Pancreas (tissue), 10 donors: ENCODE data around the gene CDK4. TPM values are rescaled to one million over a fixed set of nuclear protein-coding genes. Genes with fewer than 3 reads are reported as not detected.

ENCODE experiments used
- ATAC-seq, 4 donors: fragments of 200-7000 bp; cut with Tn5 transposase; one replicate each; pipeline versions ENCODE4 v1.8.0 to v1.9.1; 2020; ENCODE audit warnings: mild to moderate bottlenecking in 4 of 4, moderate library complexity in 4 of 4
- DNase-seq, 6 donors: peaks; one replicate each; pipeline ENCODE4 v3.0.0-alpha.2; 2020
- FAIRE-seq: peaks from 2 replicates; lab custom pipeline; 2012; peaks lifted over from hg19 to GRCh38; lab: Jason Lieb, UNC
- H3K27ac ChIP-seq, 4 donors: fragments of 200-600 bp; sonication (generic); 1 replicate in 3 of 4; 2 replicates in 1 of 4; pipeline versions ENCODE4 v1.5.0 to v1.8.0; 2020
- H3K27me3 ChIP-seq, 4 donors: fragments of 200-600 bp; one replicate each; pipeline ENCODE4 v1.8.0; 2021
- H3K36me3 ChIP-seq, 3 donors: fragments of 200-600 bp; sonication (generic) in 1 of 3; one replicate each; pipeline versions ENCODE4 v1.5.0 to v1.8.0; 2020 to 2021
- H3K4me1 ChIP-seq, 3 donors: fragments of 200-600 bp; one replicate each; pipeline ENCODE4 v1.8.0; 2021
- H3K4me3 ChIP-seq, 4 donors: fragments of 200-600 bp; sonication (generic) in 2 of 4; one replicate each; pipeline versions ENCODE4 v1.5.0 to v1.8.0; 2020 to 2021
- H3K9me3 ChIP-seq, 4 donors: fragments of 200-600 bp; one replicate each; pipeline ENCODE4 v1.8.0; 2021
- WGBS, 2 donors: extraction: QIAGEN DNeasy Blood & Tissue Kit; methylation state at CpG; one replicate each; pipeline ENCODE4 v1.1.7; 2013; 5-methylcytosine and 5-hydroxymethylcytosine counted together
- intact Hi-C, 3 donors: fragments of 100-400 bp; cut with DNase I; formaldehyde crosslinking; loops; one replicate each; pipeline versions ENCODE4 v1.11.1 to v1.14.2; 2022
- polyA plus RNA-seq, 2 donors: library from polyadenylated mRNA; stranded (reverse); fragments of 200-250 nt; gene quantifications; one replicate each; pipeline ENCODE4 v1.2.3, GENCODE V29; 2013
- total RNA-seq, 6 donors: library from RNA; stranded (reverse); fragmentation: NEBNext Ultra II Directional in 4 of 6; extraction: Animal tissue kit (Norgen Biotek cat#: 25700) in 4 of 6; gene quantifications; one replicate each; pipeline versions ENCODE4 v1.2.1 to v1.2.4, GENCODE V29; 2021 to 2023
- TF ChIP-seq, protein P1 (sequence below), 4 donors: fragments of 200-600 bp; sonication (generic) in 3 of 4; IDR thresholded peaks; one replicate each; pipeline versions ENCODE4 v1.5.0 to v1.8.0; 2021; ENCODE audit warnings: antibody characterized with exemption in 4 of 4
- donor health status: healthy with polysubstance abuse.
- donor health status: DM: no; HTN: no; CAD: no; lungs with moderate emphysema.
- donor health status: DM: no; HTN: no; CAD: no.
- donor health status: control.
- donor health status: control.
- donor health status: Bipolar disorder and iron deficiency.
- donor health status: DM: yes; HTN: yes; CAD: no.
- donor health status: DM: no; HTN: no; CAD: no.
- donor health status: DM: no; HTN: no; CAD: no.
- donor health status: DM: yes; HTN: yes; CAD: no.

The CDK4 gene
- total and polyA plus RNA-seq, 8 donors, result 26.7 to 48.5 (median 40.3) TPM

DNA sequence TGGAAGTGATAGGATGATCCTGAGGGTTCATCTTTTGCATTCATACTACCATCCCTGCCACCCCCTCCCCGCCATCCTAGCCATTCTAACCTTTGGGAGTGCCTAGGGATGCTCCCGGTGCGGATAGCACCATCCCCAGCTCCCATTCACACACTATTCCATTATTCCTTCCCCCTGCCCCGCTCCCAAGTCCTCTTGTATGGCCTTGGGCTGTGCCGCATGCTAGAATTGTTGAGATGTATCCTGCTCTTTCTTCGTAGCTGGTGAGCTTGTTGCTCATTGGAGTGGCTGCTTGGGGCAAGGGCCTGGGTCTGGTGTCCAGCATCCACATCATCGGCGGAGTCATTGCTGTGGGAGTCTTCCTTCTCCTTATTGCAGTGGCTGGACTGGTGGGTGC is 6.6 kb downstream of the CDK4 start:
- Histone ChIP-seq H3K27me3 (no peaks in the 10 kb centered on the region), H3K4me3 (peak overlapping the region; percentile 62 to 69 (median 66)), H3K36me3 (peaks cover 0 to 23% (median 14%) of the 10 kb centered on the region in 3 donors), H3K4me1 (peaks cover 0 to 8% (median 0%) of the 10 kb centered on the region in 3 donors), H3K9me3 (no peaks in the 10 kb centered on the region), H3K27ac (peak overlapping the region; percentile 86 to 95 (median 91))
- DNase-seq (peak in 1 of 6 donors; percentile 35), FAIRE-seq (no peak), ATAC-seq (peak; percentile 3 to 11 (median 4))
- TF ChIP-seq, protein P1, sequence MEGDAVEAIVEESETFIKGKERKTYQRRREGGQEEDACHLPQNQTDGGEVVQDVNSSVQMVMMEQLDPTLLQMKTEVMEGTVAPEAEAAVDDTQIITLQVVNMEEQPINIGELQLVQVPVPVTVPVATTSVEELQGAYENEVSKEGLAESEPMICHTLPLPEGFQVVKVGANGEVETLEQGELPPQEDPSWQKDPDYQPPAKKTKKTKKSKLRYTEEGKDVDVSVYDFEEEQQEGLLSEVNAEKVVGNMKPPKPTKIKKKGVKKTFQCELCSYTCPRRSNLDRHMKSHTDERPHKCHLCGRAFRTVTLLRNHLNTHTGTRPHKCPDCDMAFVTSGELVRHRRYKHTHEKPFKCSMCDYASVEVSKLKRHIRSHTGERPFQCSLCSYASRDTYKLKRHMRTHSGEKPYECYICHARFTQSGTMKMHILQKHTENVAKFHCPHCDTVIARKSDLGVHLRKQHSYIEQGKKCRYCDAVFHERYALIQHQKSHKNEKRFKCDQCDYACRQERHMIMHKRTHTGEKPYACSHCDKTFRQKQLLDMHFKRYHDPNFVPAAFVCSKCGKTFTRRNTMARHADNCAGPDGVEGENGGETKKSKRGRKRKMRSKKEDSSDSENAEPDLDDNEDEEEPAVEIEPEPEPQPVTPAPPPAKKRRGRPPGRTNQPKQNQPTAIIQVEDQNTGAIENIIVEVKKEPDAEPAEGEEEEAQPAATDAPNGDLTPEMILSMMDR (IDR thresholded peaks at IDR 0.05), result no peak
- intact Hi-C loops, result no loop called here
- 33% methylated on average over 8 of the region's 8 CpGs for WGBS, 2 donors

DNA sequence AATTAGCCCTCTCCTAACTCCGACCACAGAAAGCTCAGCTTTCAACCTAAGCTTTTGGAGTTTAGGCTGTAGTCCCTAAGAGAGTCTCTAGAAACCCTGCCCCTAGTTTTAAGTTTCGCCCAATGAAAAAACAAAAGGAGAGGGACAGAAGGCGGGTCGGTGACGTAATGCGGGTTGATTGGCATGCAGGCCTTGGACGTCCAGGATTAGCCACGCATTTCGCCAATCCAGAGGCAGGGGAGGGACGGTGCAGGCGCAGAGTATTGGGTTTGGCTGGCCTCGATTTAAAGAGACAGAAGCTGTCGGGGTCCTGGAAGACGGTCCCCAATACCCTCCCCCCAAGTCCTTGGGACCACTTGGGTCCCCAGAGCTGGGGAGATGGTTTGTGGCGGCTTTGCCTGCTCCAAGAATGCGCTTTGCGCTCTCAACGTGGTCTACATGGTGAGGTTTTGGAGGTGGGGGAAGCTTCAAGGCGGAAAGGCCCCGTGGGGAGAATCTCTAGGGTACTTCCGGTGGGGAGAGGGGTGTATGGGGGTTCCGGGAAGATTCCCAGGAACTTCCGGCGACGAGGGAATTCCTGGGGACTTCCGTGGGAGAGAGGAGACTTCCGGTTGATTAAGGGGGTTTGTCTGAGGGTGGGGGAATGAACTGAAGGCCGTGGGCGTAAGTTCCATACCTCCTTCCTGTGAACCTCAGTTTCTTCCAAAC is 7.2 kb downstream of the CDK4 start, which contains the start of gene TSPAN31:
Gene TSPAN31, plus strand, starts transcription at position 263 of the 708 bp plus-strand sequence. Its CDS starts 116 bp downstream, at position 379.
- 0% methylated on average over 29 of the region's 29 CpGs for WGBS, 2 donors
- Histone ChIP-seq H3K9me3 (no peaks in the 10 kb centered on the region), H3K27ac (peak within 1 kb of the TSS; percentile 86 to 95 (median 91)), H3K4me1 (peaks cover 0 to 8% (median 0%) of the 10 kb centered on the region in 3 donors), H3K4me3 (peak within 1 kb of the TSS; percentile 62 to 69 (median 66)), H3K36me3 (peaks cover 0 to 19% (median 14%) of the 10 kb centered on the region in 3 donors), H3K27me3 (no peaks in the 10 kb centered on the region)
- peak; percentile 87 to 98 (median 96) for DNase-seq
- peak; percentile 97 for ATAC-seq
- FAIRE-seq, result peak; percentile 82
- TF ChIP-seq, protein P1 (IDR thresholded peaks at IDR 0.05), result no peak
- intact Hi-C loops, result no loop called here

DNA sequence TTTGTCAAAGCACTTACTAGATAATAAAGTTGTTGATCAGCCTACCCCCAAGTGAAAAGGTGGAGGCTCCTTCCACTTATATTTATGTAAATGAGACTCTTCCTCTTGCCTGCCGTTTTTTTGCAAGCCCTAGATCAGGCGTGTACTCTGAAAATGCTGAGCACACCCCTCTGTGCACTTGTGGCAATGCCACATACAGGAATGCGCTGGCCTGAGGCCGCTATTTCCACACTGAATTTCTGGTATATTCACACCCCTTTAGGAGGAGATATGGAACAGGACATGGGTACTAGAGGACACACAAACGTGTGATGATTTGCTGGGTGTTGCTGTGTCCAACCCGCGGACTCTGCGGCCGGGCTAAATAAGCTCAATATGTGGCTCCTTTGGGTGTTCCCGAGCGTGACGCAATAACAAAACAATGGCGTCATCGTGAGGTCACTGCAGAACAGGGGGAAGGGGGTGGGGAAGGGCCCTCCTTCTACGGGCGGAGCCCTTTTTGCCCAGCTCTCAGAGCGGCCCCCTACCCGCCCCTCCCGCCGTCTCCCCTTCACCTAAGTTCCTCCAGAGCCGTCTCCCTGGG is 7.8 kb downstream of the CDK4 start:
- 5 to 6% methylated on average over 21 of the region's 21 CpGs for WGBS, 2 donors
- DNase-seq (peak in 4 of 6 donors; percentile 69 to 82 (median 75)), FAIRE-seq (no peak), ATAC-seq (peak; percentile 72 to 76 (median 76))
- peaks cover 0 to 19% (median 12%) of the 10 kb centered on the region in 3 donors for H3K36me3 ChIP-seq
- H3K4me3 ChIP-seq, result peak overlapping the region; percentile 23 to 68 (median 64)
- no peaks in the 10 kb centered on the region for H3K27me3 ChIP-seq
- peaks cover 0 to 8% (median 0%) of the 10 kb centered on the region in 3 donors for H3K4me1 ChIP-seq
- H3K27ac ChIP-seq, result peak overlapping the region; percentile 86 to 95 (median 91)
- H3K9me3 ChIP-seq, result no peaks in the 10 kb centered on the region
- TF ChIP-seq, protein P1 (IDR thresholded peaks at IDR 0.05), result no peak
- intact Hi-C loops, result no loop called here

DNA sequence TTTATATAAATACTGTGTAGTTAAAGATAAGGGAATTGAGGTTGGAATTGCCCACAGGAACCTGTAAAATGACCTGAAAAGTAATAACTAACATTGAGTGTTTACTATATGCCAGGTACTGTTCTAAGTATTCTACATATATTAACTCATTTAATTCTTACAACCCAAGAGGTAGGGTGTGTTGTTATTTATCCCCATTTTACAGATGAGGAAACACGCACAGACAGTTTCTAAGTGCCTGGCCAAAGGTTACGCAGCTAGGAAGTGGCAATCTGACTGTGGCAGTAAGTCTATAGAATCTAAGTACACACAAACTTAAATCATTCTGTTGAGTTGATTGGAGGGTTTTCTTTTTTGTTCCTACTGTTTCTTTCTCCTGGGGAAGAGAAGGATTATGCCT is 8.3 kb downstream of the CDK4 start:
- Histone ChIP-seq H3K4me3 (no peak overlapping the region), H3K27ac (no peak overlapping the region), H3K9me3 (no peaks in the 10 kb centered on the region), H3K27me3 (no peaks in the 10 kb centered on the region), H3K4me1 (peaks cover 0 to 8% (median 0%) of the 10 kb centered on the region in 3 donors), H3K36me3 (peaks cover 0 to 15% (median 7%) of the 10 kb centered on the region in 3 donors)
- intact Hi-C loops, result no loop called here
- ATAC-seq (no peak), DNase-seq (no peak), FAIRE-seq (no peak)
- TF ChIP-seq, protein P1 (IDR thresholded peaks at IDR 0.05), result no peak
- WGBS, 2 donors, result 77 to 82% methylated on average over 2 of the region's 2 CpGs
